ENCODE measurements around the gene P2RY14. TPM values are rescaled to one million over a fixed set of nuclear protein-coding genes. Genes with fewer than 3 reads are reported as not detected.
"Not testable (repeated sequence)": the region's sequence is repeated elsewhere in the genome, so short reads cannot be mapped to it uniquely, and the experiment has no call there.

The P2RY14 gene
- total RNA-seq, 2 donors from 2014 or later: 0.09 to 0.28 TPM

DNA sequence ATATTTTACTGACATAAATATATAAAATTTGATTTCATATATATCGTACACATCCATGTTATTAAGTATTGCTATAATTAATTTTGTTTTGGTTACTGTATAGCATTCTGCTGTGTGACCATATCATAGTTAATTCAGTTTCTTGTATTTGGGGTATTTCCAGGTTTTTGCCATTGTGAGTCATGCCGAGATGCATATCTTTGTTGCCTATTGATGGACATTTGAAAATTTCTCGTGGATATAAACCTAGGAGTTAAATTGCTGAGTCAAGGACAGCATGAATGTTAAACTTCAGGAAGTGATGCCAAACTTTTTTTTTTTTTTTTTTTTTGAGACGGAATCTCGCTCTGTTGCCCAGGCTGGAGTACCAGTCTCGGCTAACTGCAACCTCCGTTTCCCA lies 41.6 kb downstream of the P2RY14 start:
- no peaks in the 10 kb centered on the region for H3K9me3 ChIP-seq
- no peak for TF ChIP-seq POLR2AphosphoS5 (IDR thresholded peaks at IDR 0.05)
- no peak for TF ChIP-seq POLR2A (IDR thresholded peaks at IDR 0.05)
- TF ChIP-seq, protein P1, sequence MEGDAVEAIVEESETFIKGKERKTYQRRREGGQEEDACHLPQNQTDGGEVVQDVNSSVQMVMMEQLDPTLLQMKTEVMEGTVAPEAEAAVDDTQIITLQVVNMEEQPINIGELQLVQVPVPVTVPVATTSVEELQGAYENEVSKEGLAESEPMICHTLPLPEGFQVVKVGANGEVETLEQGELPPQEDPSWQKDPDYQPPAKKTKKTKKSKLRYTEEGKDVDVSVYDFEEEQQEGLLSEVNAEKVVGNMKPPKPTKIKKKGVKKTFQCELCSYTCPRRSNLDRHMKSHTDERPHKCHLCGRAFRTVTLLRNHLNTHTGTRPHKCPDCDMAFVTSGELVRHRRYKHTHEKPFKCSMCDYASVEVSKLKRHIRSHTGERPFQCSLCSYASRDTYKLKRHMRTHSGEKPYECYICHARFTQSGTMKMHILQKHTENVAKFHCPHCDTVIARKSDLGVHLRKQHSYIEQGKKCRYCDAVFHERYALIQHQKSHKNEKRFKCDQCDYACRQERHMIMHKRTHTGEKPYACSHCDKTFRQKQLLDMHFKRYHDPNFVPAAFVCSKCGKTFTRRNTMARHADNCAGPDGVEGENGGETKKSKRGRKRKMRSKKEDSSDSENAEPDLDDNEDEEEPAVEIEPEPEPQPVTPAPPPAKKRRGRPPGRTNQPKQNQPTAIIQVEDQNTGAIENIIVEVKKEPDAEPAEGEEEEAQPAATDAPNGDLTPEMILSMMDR (IDR thresholded peaks at IDR 0.05): no peak
- no peak overlapping the region for H3K27ac ChIP-seq
- no peaks in the 10 kb centered on the region for H3K36me3 ChIP-seq
- 83% methylated on average over 7 of the region's 7 CpGs for WGBS
- H3K27me3 ChIP-seq (replicated peaks; ENCODE audit: insufficient read depth): no peaks in the 10 kb centered on the region
- no peak for DNase-seq (ENCODE audit: low spot score)
- intact Hi-C loops (cut with DNase I): no loop called here
- no peak overlapping the region for H3K4me3 ChIP-seq
- no peaks in the 10 kb centered on the region for H3K4me1 ChIP-seq (replicated peaks)

DNA sequence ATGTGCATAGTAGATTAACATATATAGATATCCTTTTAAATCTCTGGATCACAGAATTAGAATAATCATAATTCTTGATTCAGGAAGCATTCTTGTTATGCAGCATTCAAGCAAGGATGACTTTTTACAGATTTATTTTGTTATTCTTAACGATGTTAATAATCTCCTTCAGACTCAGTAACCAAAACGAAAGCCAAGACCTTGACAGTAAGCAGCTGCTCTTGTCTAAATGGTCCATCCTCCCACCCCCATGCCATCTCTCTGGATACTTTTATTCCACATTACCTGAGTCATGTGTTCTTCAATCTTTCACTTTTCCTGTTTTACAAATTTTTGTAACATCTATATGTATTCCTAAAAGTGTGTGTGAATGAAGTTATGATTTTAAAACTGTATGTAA lies 42.0 kb downstream of the P2RY14 start:
- intact Hi-C loops (cut with DNase I): no loop called here
- no peak for TF ChIP-seq POLR2AphosphoS5 (IDR thresholded peaks at IDR 0.05)
- TF ChIP-seq, protein P1 (IDR thresholded peaks at IDR 0.05): no peak
- TF ChIP-seq POLR2A (IDR thresholded peaks at IDR 0.05): no peak
- Histone ChIP-seq H3K4me1 (replicated peaks) (no peaks in the 10 kb centered on the region), H3K27ac (no peak overlapping the region), H3K4me3 (no peak overlapping the region), H3K9me3 (no peaks in the 10 kb centered on the region), H3K27me3 (replicated peaks; ENCODE audit: insufficient read depth) (no peaks in the 10 kb centered on the region), H3K36me3 (no peaks in the 10 kb centered on the region)
- no peak for DNase-seq (ENCODE audit: low spot score)
- 39% methylated on average over 2 of the region's 2 CpGs for WGBS

DNA sequence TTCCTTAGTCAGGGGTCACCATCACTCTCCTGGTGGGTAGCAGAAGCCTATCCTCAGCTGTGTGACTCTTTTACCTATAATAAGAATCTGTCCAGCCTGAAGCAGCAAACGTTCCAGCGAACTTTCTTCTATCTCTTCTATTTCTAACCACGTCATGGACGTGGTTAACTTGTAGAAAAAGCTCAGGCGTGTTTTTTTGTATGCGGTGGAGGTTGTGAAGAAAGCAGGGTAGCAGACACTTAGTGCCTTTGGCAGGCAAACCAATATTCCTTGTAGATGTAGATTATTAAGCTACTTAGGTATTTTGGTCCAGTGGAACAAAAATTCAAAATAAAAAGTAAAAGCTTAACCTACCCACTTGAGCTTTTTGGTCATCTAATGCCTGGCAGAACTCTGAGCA lies 43.5 kb downstream of the P2RY14 start:
- H3K36me3 ChIP-seq: no peaks in the 10 kb centered on the region
- no peaks in the 10 kb centered on the region for H3K27me3 ChIP-seq (replicated peaks; ENCODE audit: insufficient read depth)
- TF ChIP-seq POLR2AphosphoS5 (IDR thresholded peaks at IDR 0.05) (no peak), POLR2A (IDR thresholded peaks at IDR 0.05) (no peak)
- TF ChIP-seq, protein P1 (IDR thresholded peaks at IDR 0.05): no peak
- H3K9me3 ChIP-seq: no peaks in the 10 kb centered on the region
- no peaks in the 10 kb centered on the region for H3K4me1 ChIP-seq (replicated peaks)
- WGBS: 85% methylated on average over 6 of the region's 6 CpGs
- H3K4me3 ChIP-seq: no peak overlapping the region
- intact Hi-C loops (cut with DNase I): no loop called here
- H3K27ac ChIP-seq: no peak overlapping the region
- DNase-seq (ENCODE audit: low spot score): no peak

DNA sequence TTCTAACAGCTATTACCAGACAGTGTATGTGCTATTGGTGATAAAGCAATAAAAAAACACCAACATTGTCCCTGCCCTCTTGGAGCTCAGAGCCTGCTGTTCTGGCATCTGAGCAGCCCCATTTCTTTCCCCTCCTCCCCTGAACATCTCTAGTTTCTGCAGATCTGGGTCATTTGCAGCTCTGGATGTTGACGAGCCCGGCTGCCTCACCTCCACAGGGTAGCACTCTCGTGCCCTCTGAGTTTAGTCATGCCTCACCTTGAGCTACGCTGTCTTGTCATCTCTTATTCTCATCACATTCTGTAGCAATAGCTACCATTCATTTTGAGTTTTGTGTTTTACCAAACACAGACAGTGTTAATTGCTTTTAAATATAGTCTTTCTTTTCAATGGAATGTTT lies 45.4 kb downstream of the P2RY14 start:
- H3K27ac ChIP-seq: no peak overlapping the region
- no peaks in the 10 kb centered on the region for H3K36me3 ChIP-seq
- H3K4me1 ChIP-seq (replicated peaks): no peaks in the 10 kb centered on the region
- no peaks in the 10 kb centered on the region for H3K9me3 ChIP-seq
- DNase-seq (ENCODE audit: low spot score): no peak
- H3K4me3 ChIP-seq: no peak overlapping the region
- no peaks in the 10 kb centered on the region for H3K27me3 ChIP-seq (replicated peaks; ENCODE audit: insufficient read depth)
- TF ChIP-seq POLR2AphosphoS5 (IDR thresholded peaks at IDR 0.05): no peak
- TF ChIP-seq POLR2A (IDR thresholded peaks at IDR 0.05): no peak
- TF ChIP-seq, protein P1 (IDR thresholded peaks at IDR 0.05): no peak
- intact Hi-C loops (cut with DNase I): no loop called here
- 92% methylated on average over 4 of the region's 4 CpGs for WGBS

DNA sequence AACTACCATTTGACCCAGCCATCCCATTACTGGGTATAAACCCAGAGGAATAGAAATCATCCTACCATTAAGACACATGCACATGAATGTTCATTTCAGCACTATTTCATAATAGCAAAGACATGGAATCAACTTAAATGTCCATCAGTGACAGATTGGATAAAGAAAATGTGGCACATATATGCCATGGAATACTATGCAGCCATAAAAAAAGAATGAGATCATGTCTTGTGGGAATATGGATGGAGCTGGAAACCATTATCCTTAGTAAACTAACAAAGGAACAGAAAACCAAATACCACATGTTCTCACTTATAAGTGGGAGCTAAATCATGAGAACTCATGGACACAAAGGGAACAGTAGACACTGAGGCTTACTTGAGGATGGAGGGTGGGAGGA lies 45.9 kb downstream of the P2RY14 start:
- H3K27me3 ChIP-seq (replicated peaks; ENCODE audit: insufficient read depth); H3K4me1 ChIP-seq (replicated peaks); H3K36me3 ChIP-seq; DNase-seq (ENCODE audit: low spot score); H3K4me3 ChIP-seq; H3K27ac ChIP-seq; H3K9me3 ChIP-seq; intact Hi-C loops (cut with DNase I): not testable (repeated sequence)

All from prostate gland (tissue), 2 donors.